ENCODE results near the gene CASTOR2.
A peak's percentile ranks its signal among the peaks of the same experiment; 100 is the strongest.
"Not testable (repeated sequence)": the region's sequence is repeated elsewhere in the genome, so short reads cannot be mapped to it uniquely, and the experiment has no call there.

CASTOR2 gene

GRCh38 chr7:74943923-74944322, 20.6 kb upstream of the CASTOR2 start:
- not testable (repeated sequence) for H3K27me3 ChIP-seq (ENCODE audit: insufficient read depth, low read length, poor library complexity, severe bottlenecking); H3K79me2 ChIP-seq (ENCODE audit: insufficient read depth, low read length); H3F3A ChIP-seq (ENCODE audit: low read depth); H2AFZ ChIP-seq (ENCODE audit: low read length); H3K36me3 ChIP-seq (ENCODE audit: insufficient read depth, low read length); H4K20me1 ChIP-seq (ENCODE audit: insufficient read depth, low read length, poor library complexity, severe bottlenecking); H3K9me3 ChIP-seq (ENCODE audit: insufficient read depth, low read depth, low read length); H3K9ac ChIP-seq (ENCODE audit: low read depth, low read length, poor library complexity, severe bottlenecking); H3K4me1 ChIP-seq (ENCODE audit: insufficient read depth, low read length, poor library complexity, severe bottlenecking); H3K4me2 ChIP-seq (ENCODE audit: low read depth, low read length, poor library complexity, severe bottlenecking); H3K9me2 ChIP-seq (replicated peaks; ENCODE audit: low read depth, low read length); H3K4me3 ChIP-seq (ENCODE audit: low read length, poor library complexity, severe bottlenecking)

GRCh38 chr7:74947741-74948140, 16.8 kb upstream of the CASTOR2 start:
- not testable (repeated sequence) for H3K27me3 ChIP-seq (ENCODE audit: insufficient read depth, low read length, poor library complexity, severe bottlenecking); H3K4me3 ChIP-seq (ENCODE audit: low read length, poor library complexity, severe bottlenecking); H3K9me3 ChIP-seq (ENCODE audit: insufficient read depth, low read depth, low read length); H3K36me3 ChIP-seq (ENCODE audit: insufficient read depth, low read length); H3F3A ChIP-seq (ENCODE audit: low read depth); H3K9me2 ChIP-seq (replicated peaks; ENCODE audit: low read depth, low read length); H2AFZ ChIP-seq (ENCODE audit: low read length); H4K20me1 ChIP-seq (ENCODE audit: insufficient read depth, low read length, poor library complexity, severe bottlenecking); H3K79me2 ChIP-seq (ENCODE audit: insufficient read depth, low read length); H3K4me1 ChIP-seq (ENCODE audit: insufficient read depth, low read length, poor library complexity, severe bottlenecking); H3K9ac ChIP-seq (ENCODE audit: low read depth, low read length, poor library complexity, severe bottlenecking); H3K4me2 ChIP-seq (ENCODE audit: low read depth, low read length, poor library complexity, severe bottlenecking)

DNA sequence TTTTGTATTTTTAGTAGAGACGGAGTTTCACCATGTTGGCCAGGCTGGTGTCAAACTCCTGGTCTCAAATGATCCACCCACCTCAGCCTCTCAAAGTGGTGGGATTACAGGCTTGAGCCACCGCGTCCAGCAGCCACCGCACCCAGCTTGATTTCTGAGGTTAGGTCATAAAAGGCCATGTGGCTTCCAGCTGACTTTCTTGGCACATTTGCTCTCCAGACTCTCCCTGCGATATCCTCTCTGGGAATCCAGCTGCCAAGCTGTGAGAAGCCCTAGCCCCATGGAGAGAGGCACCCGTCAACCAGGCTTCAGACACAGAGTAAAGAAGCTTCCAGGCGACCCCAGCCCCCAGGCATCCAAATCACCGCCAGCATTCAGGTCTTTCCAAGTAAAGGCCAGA, 10.7 kb upstream of the CASTOR2 start:
- not testable (repeated sequence) for H3K9me3 ChIP-seq (ENCODE audit: insufficient read depth, low read depth, low read length); H3K4me2 ChIP-seq (ENCODE audit: low read depth, low read length, poor library complexity, severe bottlenecking); H3K79me2 ChIP-seq (ENCODE audit: insufficient read depth, low read length); H4K20me1 ChIP-seq (ENCODE audit: insufficient read depth, low read length, poor library complexity, severe bottlenecking); H3K9ac ChIP-seq (ENCODE audit: low read depth, low read length, poor library complexity, severe bottlenecking); H3K4me1 ChIP-seq (ENCODE audit: insufficient read depth, low read length, poor library complexity, severe bottlenecking); H3K9me2 ChIP-seq (replicated peaks; ENCODE audit: low read depth, low read length); H3K4me3 ChIP-seq (ENCODE audit: low read length, poor library complexity, severe bottlenecking); H3K36me3 ChIP-seq (ENCODE audit: insufficient read depth, low read length); H3K27me3 ChIP-seq (ENCODE audit: insufficient read depth, low read length, poor library complexity, severe bottlenecking); H3F3A ChIP-seq (ENCODE audit: low read depth); H2AFZ ChIP-seq (ENCODE audit: low read length)

DNA sequence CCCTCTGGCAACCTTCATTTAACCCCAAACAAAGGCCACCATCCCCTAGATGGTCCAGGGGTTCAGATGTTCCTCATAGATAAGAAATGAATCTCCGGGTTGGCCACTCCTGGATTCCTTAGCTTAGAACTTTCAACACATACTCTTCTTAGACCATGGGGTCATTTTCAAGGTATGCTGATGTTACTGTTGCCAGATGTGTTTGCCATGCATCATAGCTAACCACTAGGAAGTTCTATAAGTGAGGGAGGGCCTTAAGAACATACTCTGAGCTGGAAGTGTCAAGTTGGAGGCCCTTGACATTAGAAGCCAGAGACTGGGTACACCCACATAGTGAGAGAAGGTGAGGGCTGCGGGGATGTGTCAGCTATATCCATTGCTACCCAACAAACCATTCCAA, 6.2 kb upstream of the CASTOR2 start:
- H3K9me3 ChIP-seq (ENCODE audit: insufficient read depth, low read depth, low read length); H3K9ac ChIP-seq (ENCODE audit: low read depth, low read length, poor library complexity, severe bottlenecking); H3K79me2 ChIP-seq (ENCODE audit: insufficient read depth, low read length); H3K27me3 ChIP-seq (ENCODE audit: insufficient read depth, low read length, poor library complexity, severe bottlenecking); H3K9me2 ChIP-seq (replicated peaks; ENCODE audit: low read depth, low read length); H3K36me3 ChIP-seq (ENCODE audit: insufficient read depth, low read length); H2AFZ ChIP-seq (ENCODE audit: low read length); H3K4me3 ChIP-seq (ENCODE audit: low read length, poor library complexity, severe bottlenecking); H3F3A ChIP-seq (ENCODE audit: low read depth); H4K20me1 ChIP-seq (ENCODE audit: insufficient read depth, low read length, poor library complexity, severe bottlenecking); H3K4me2 ChIP-seq (ENCODE audit: low read depth, low read length, poor library complexity, severe bottlenecking); H3K4me1 ChIP-seq (ENCODE audit: insufficient read depth, low read length, poor library complexity, severe bottlenecking): not testable (repeated sequence)

DNA sequence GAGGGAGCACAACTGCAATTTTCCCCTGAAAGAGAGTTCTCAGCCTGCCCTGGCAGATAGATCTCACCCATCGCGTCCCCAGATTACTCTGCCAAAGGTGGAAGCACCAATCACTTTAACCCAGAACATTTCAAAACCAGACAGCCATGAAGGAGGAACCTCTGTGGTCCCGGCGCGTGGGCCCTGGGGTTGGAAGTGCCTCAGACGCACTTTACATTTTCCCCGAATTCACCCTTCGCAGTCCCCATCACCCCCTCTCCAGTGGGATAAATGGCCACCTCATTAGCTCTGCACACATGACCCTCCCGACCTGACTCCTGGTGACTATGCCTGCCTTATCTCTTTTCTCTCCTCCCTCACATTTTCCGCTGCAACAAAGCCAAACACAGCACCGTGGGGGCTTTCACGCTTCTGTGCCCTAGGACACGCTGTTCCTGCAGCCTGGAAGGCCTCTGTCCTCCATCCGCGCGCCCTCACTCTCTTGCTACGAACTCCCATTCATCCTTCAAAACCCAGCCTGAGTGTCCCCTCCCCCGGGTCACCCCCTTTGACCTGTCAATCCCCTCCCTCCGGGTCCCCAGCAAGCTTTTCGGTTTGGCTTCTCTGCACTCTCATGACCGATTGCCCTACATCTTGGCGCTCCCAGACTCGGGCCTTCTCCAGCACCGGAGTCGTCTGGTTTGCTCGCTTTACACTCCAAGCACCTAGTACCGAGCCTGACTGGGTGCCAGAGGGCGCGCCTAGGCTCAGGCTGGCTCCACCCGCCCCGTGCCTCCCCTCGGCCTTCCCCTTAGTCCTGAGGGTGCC, 598 bp upstream of the CASTOR2 start:
- H3K4me2 ChIP-seq (ENCODE audit: low read depth, low read length, poor library complexity, severe bottlenecking) = peak overlapping the region; percentile 31
- not testable (repeated sequence) for H3F3A ChIP-seq (ENCODE audit: low read depth); H3K27me3 ChIP-seq (ENCODE audit: insufficient read depth, low read length, poor library complexity, severe bottlenecking); H3K4me3 ChIP-seq (ENCODE audit: low read length, poor library complexity, severe bottlenecking); H3K79me2 ChIP-seq (ENCODE audit: insufficient read depth, low read length); H3K4me1 ChIP-seq (ENCODE audit: insufficient read depth, low read length, poor library complexity, severe bottlenecking); H3K9me2 ChIP-seq (replicated peaks; ENCODE audit: low read depth, low read length); H4K20me1 ChIP-seq (ENCODE audit: insufficient read depth, low read length, poor library complexity, severe bottlenecking); H2AFZ ChIP-seq (ENCODE audit: low read length); H3K36me3 ChIP-seq (ENCODE audit: insufficient read depth, low read length); H3K9me3 ChIP-seq (ENCODE audit: insufficient read depth, low read depth, low read length); H3K9ac ChIP-seq (ENCODE audit: low read depth, low read length, poor library complexity, severe bottlenecking)

DNA sequence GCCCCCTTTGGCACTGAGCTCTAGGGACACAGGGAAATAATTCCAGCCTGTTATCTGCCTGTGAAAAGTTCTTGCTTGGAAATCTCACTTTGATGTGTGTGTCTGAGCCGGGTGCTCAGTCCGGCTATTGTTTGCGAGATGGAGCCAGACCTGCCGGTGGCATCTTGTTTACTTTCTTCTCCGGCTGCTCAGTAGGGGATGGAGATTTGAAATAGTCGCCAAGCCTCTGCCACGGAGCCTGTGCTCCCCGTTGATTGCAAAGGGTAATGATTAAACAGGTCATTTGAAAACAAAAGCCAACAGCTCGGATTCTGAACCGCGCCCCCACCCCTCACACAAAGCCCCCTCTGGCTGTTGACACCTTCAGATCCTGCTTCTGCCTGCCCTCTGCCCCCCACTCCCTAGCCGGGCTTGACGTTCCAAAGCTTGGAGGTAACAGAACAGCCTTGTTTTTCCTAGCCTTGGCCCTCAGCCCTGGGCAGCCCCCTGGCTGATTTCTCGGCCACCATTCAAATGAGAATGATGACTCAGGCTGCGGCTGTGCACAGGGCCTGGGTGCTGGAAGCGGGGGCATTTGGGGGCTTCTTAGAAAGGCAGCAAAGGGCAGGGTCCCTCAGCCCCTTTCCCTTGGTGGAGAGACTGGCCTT, 1.8 kb downstream of the CASTOR2 start:
- not testable (repeated sequence) for H3K27me3 ChIP-seq (ENCODE audit: insufficient read depth, low read length, poor library complexity, severe bottlenecking); H3K9ac ChIP-seq (ENCODE audit: low read depth, low read length, poor library complexity, severe bottlenecking); H3K4me2 ChIP-seq (ENCODE audit: low read depth, low read length, poor library complexity, severe bottlenecking); H3K36me3 ChIP-seq (ENCODE audit: insufficient read depth, low read length); H3K4me1 ChIP-seq (ENCODE audit: insufficient read depth, low read length, poor library complexity, severe bottlenecking); H2AFZ ChIP-seq (ENCODE audit: low read length); H3K9me2 ChIP-seq (replicated peaks; ENCODE audit: low read depth, low read length); H3K79me2 ChIP-seq (ENCODE audit: insufficient read depth, low read length); H3K4me3 ChIP-seq (ENCODE audit: low read length, poor library complexity, severe bottlenecking); H3K9me3 ChIP-seq (ENCODE audit: insufficient read depth, low read depth, low read length); H3F3A ChIP-seq (ENCODE audit: low read depth); H4K20me1 ChIP-seq (ENCODE audit: insufficient read depth, low read length, poor library complexity, severe bottlenecking)

DNA sequence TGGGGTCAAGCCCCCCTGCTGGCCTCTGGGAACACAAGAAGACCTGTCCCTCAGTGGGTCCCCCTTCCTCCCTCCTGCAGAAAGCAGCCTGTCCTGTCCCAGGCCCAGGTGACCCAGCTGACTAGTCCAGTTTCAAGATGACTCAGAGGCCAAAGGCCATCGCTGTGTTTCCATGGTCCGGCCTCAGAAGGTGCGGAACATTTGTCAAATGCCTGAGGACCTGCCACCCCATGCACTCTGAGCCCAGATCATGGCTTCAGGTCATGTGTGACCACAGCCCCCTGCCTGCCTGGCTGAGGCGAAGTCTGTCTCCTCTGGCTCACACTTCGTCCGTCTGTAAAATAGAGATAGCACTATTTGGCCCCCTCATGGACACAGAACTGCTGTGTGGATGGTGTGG, 2.4 kb downstream of the CASTOR2 start:
- H3K4me2 ChIP-seq (ENCODE audit: low read depth, low read length, poor library complexity, severe bottlenecking); H3K4me1 ChIP-seq (ENCODE audit: insufficient read depth, low read length, poor library complexity, severe bottlenecking); H3F3A ChIP-seq (ENCODE audit: low read depth); H3K27me3 ChIP-seq (ENCODE audit: insufficient read depth, low read length, poor library complexity, severe bottlenecking); H3K79me2 ChIP-seq (ENCODE audit: insufficient read depth, low read length); H3K36me3 ChIP-seq (ENCODE audit: insufficient read depth, low read length); H2AFZ ChIP-seq (ENCODE audit: low read length); H3K4me3 ChIP-seq (ENCODE audit: low read length, poor library complexity, severe bottlenecking); H3K9me2 ChIP-seq (replicated peaks; ENCODE audit: low read depth, low read length); H3K9me3 ChIP-seq (ENCODE audit: insufficient read depth, low read depth, low read length); H4K20me1 ChIP-seq (ENCODE audit: insufficient read depth, low read length, poor library complexity, severe bottlenecking); H3K9ac ChIP-seq (ENCODE audit: low read depth, low read length, poor library complexity, severe bottlenecking): not testable (repeated sequence)

Measured in Loucy (cell line).